Endothelial cell of umbilical vein (primary cell): ENCODE data around the gene GGACT. TPM values are rescaled to one million over a fixed set of nuclear protein-coding genes. Genes with fewer than 3 reads are reported as not detected.
A peak's percentile ranks its signal among the peaks of the same experiment; 100 is the strongest.

Experiments
- BruUV-seq: library from RNA; stranded (reverse); fragments of 400-500 nt; replicated peaks from 2 replicates; lab custom pipeline; 2021; lab: Mats Ljungman, UMichigan
- CTCF ChIA-PET: fragments of 300-600, 350-600 bp; sonication (Branson Sonifier 250); formaldehyde crosslinking; loops from one replicate; lab custom pipeline; 2021; ENCODE audit warnings: antibody characterized with exemption, inconsistent platforms; lab: Charles Lee
- POLR2A ChIA-PET: fragments of 300-600, 350-600 bp; sonication (Branson Sonifier 250); formaldehyde crosslinking; loops from one replicate; lab custom pipeline; 2021; ENCODE audit warnings: antibody characterized with exemption, inconsistent platforms; lab: Charles Lee
- DNase-seq: peaks from one replicate; pipeline ENCODE4 v3.0.0-alpha.2; 2011; ENCODE audit warnings: low read depth, low spot score
- FAIRE-seq: peaks from 2 replicates; lab custom pipeline; 2011; peaks lifted over from hg19 to GRCh38; lab: Jason Lieb, UNC
- H2AFZ ChIP-seq: 2 replicates; pipeline ENCODE4 v1.6.0; 2012; ENCODE audit warnings: low read depth, low read length, control low read depth, inconsistent platforms
- H3K27ac ChIP-seq: 2 replicates; pipeline ENCODE4 v1.5.1; 2011; ENCODE audit warnings: low read depth, mild to moderate bottlenecking, control low read depth, low read length, moderate library complexity; ENCODE audit not compliant: insufficient read depth
- H3K27me3 ChIP-seq, 2 experiments: 2 replicates each; pipeline versions ENCODE4 v1.6.0 to v1.6.1; 2011; ENCODE audit warnings: low read length in 2 of 2, mixed read lengths in 1 of 2; ENCODE audit not compliant: control insufficient read depth in 2 of 2, insufficient read depth in 2 of 2
- H3K36me3 ChIP-seq, 2 experiments: 2 replicates in 1 of 2; 3 replicates in 1 of 2; pipeline ENCODE4 v1.5.1; 2011; ENCODE audit warnings: low read length in 2 of 2, mild to moderate bottlenecking in 1 of 2, moderate library complexity in 1 of 2; ENCODE audit not compliant: control insufficient read depth in 2 of 2, insufficient read depth in 2 of 2; ENCODE audit errors: extremely low read depth in 1 of 2
- H3K4me1 ChIP-seq: 3 replicates; pipeline ENCODE4 v1.5.1; 2011; ENCODE audit warnings: mild to moderate bottlenecking, low read length; ENCODE audit not compliant: control insufficient read depth, insufficient read depth; ENCODE audit errors: extremely low read depth
- H3K4me2 ChIP-seq: 2 replicates; pipeline ENCODE4 v1.6.1; 2011; ENCODE audit warnings: low read length, control low read depth, mixed read lengths; ENCODE audit not compliant: insufficient read depth
- H3K4me3 ChIP-seq, 3 experiments: fragments of 200-600 bp in 1 of 3; sonication (generic), shearing (Covaris generic) in 1 of 3; replicated peaks in 1 of 3; 2 replicates each; pipeline ENCODE4 v1.5.1; 2011 to 2016; ENCODE audit warnings: control low read depth in 3 of 3, low read length in 3 of 3, mild to moderate bottlenecking in 2 of 3, inconsistent platforms in 1 of 3, low read depth in 1 of 3, moderate library complexity in 1 of 3; ENCODE audit not compliant: insufficient read depth in 1 of 3
- H3K79me2 ChIP-seq: 2 replicates; pipeline ENCODE4 v1.6.0; 2012; ENCODE audit warnings: low read length, inconsistent platforms; ENCODE audit not compliant: control insufficient read depth, insufficient read depth
- H3K9ac ChIP-seq: replicated peaks from 2 replicates; pipeline ENCODE3; 2011; ENCODE audit warnings: low read length, control low read depth; ENCODE audit not compliant: insufficient read depth; ENCODE audit errors: extremely low read depth
- H3K9me1 ChIP-seq: replicated peaks from 3 replicates; pipeline ENCODE4 v1.6.0; 2011; ENCODE audit warnings: mild to moderate bottlenecking, low read length; ENCODE audit not compliant: control insufficient read depth, insufficient read depth; ENCODE audit errors: extremely low read depth
- H3K9me3 ChIP-seq: replicated peaks from 2 replicates; pipeline ENCODE4 v1.5.1; 2012; ENCODE audit warnings: low read length, inconsistent platforms; ENCODE audit not compliant: control insufficient read depth, insufficient read depth
- H4K20me1 ChIP-seq: replicated peaks from 2 replicates; pipeline ENCODE3; 2011; ENCODE audit warnings: mild to moderate bottlenecking, low read length; ENCODE audit not compliant: control insufficient read depth, insufficient read depth; ENCODE audit errors: extremely low read depth
- CTCF ChIP-seq, 2 donors: IDR thresholded peaks; 1 replicate in 1 of 2; 2 replicates in 1 of 2; pipeline ENCODE4 v1.5.1; 2011; ENCODE audit warnings: low read length in 2 of 2, mild to moderate bottlenecking in 2 of 2, moderate library complexity in 2 of 2, control low read depth in 1 of 2, inconsistent platforms in 1 of 2, low read depth in 1 of 2; ENCODE audit not compliant: insufficient read depth in 1 of 2; ENCODE audit errors: extremely low read depth in 1 of 2
- EZH2 ChIP-seq: IDR thresholded peaks from 2 replicates; pipeline ENCODE4 v1.6.1; 2012; ENCODE audit warnings: borderline replicate concordance, low read depth, mild to moderate bottlenecking, moderate library complexity, low read length, inconsistent platforms; ENCODE audit not compliant: severe bottlenecking
- FOS ChIP-seq: IDR thresholded peaks from 2 replicates; pipeline ENCODE4 v1.6.1; 2011; ENCODE audit warnings: mild to moderate bottlenecking, low read length, moderate library complexity, borderline replicate concordance; ENCODE audit not compliant: insufficient read depth
- GATA2 ChIP-seq: IDR thresholded peaks from 2 replicates; pipeline ENCODE4 v1.7.0; 2011; ENCODE audit warnings: low read depth, mild to moderate bottlenecking, moderate library complexity, mixed read lengths, low read length; ENCODE audit not compliant: insufficient read length, insufficient read depth
- JUN ChIP-seq: IDR thresholded peaks from 2 replicates; pipeline ENCODE4 v1.6.1; 2011; ENCODE audit warnings: borderline replicate concordance, low read depth; ENCODE audit not compliant: insufficient read length, insufficient read depth
- MYC ChIP-seq: IDR thresholded peaks from one replicate; pipeline ENCODE4 v1.6.1; 2011; ENCODE audit warnings: mild to moderate bottlenecking, low read depth, low read length
- POLR2A ChIP-seq: IDR thresholded peaks from 2 replicates; pipeline ENCODE4 v1.6.1; 2012; ENCODE audit warnings: low read depth, mild to moderate bottlenecking, control low read depth, low read length
- POLR2AphosphoS5 ChIP-seq: IDR thresholded peaks from 2 replicates; pipeline ENCODE4 v1.6.1; 2012; ENCODE audit warnings: low read depth, mild to moderate bottlenecking, control low read depth, low read length, moderate library complexity; ENCODE audit not compliant: insufficient read depth
- dilution Hi-C: fragments of 300-500 bp; cut with MboI; formaldehyde crosslinking; loops from one replicate; pipeline ENCODE4 v1.15.0; 2019; ENCODE audit warnings: low sequenced_read_pairs; ENCODE audit not compliant: extremely low pct_ligation_motif_present
- intact Hi-C: fragments of 100-400 bp; cut with micrococcal nuclease; formaldehyde crosslinking; loops from one replicate; pipeline ENCODE4 v1.10.0; 2022
- polyA plus RNA-seq, 4 experiments: library from polyadenylated mRNA; depleted of rRNA in 3 of 4; stranded (reverse) in 3 of 4; unstranded in 1 of 4; fragments of >200 nt; gene quantifications; 2 replicates each; pipeline versions ENCODE4 v1.2.1 to v1.2.3, GENCODE V29; 2011 to 2012; ENCODE audit warnings: missing spikeins in 1 of 4
- total RNA-seq: library from RNA; stranded (reverse); gene quantifications from 2 replicates; pipeline ENCODE4 v1.2.3, GENCODE V29; 2021
- TF ChIP-seq, protein P1 (sequence below): IDR thresholded peaks from 2 replicates; pipeline ENCODE4 v1.6.1; 2011; ENCODE audit not compliant: insufficient read depth, insufficient read length

GGACT gene
- total and polyA plus RNA-seq, 2 donors (not counting 3 experiments of a cell fraction or from before 2014, with no cell fraction given), result 2.5 to 6.5 TPM

- BruUV-seq, result no TSS peak
- no peaks in the 10 kb centered on the region for H3K9me1 ChIP-seq
- ChIA-PET POLR2A (no interaction called here), CTCF (no interaction called here)
- intact Hi-C loops (no loop called here), dilution Hi-C loops (no loop called here)
- peak; percentile 26 for TF ChIP-seq JUN
- no peak for TF ChIP-seq POLR2A
- no peak overlapping the region for H2AFZ ChIP-seq
- no peak overlapping the region for H3K27ac ChIP-seq
- H3K9ac ChIP-seq, result no peak overlapping the region
- no peak overlapping the region for H3K4me3 ChIP-seq
- no peaks in the 10 kb centered on the region for H3K9me3 ChIP-seq
- H3K4me1 ChIP-seq, result no peaks in the 10 kb centered on the region
- no peaks in the 10 kb centered on the region for H3K27me3 ChIP-seq
- DNase-seq (peak; percentile 33), FAIRE-seq (peak; percentile 85)
- no peak overlapping the region for H3K4me2 ChIP-seq
- H3K36me3 ChIP-seq, result no peaks in the 10 kb centered on the region
- no peaks in the 10 kb centered on the region for H4K20me1 ChIP-seq
- H3K79me2 ChIP-seq, result no peaks in the 10 kb centered on the region
Measured at GRCh38 chr13:100497389-100497788, 91.2 kb downstream of the GGACT start.

- ChIA-PET CTCF (no interaction called here), POLR2A (no interaction called here)
- H3K4me2 ChIP-seq, result no peak overlapping the region
- H3K9me1 ChIP-seq, result no peaks in the 10 kb centered on the region
- H3K27me3 ChIP-seq, result no peaks in the 10 kb centered on the region
- no TSS peak for BruUV-seq
- H3K9ac ChIP-seq, result no peak overlapping the region
- peaks cover 11% of the 10 kb centered on the region for H3K4me1 ChIP-seq
- FAIRE-seq (no peak), DNase-seq (no peak)
- no peaks in the 10 kb centered on the region for H4K20me1 ChIP-seq
- H3K9me3 ChIP-seq, result no peaks in the 10 kb centered on the region
- H3K36me3 ChIP-seq, result no peaks in the 10 kb centered on the region
- intact Hi-C loops (no loop called here), dilution Hi-C loops (no loop called here)
- no peak overlapping the region for H3K4me3 ChIP-seq
- H3K79me2 ChIP-seq, result no peaks in the 10 kb centered on the region
- TF ChIP-seq JUN, result no peak
- no peak for TF ChIP-seq MYC
- TF ChIP-seq, protein P1, sequence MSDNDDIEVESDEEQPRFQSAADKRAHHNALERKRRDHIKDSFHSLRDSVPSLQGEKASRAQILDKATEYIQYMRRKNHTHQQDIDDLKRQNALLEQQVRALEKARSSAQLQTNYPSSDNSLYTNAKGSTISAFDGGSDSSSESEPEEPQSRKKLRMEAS, result no peak
- no peak for TF ChIP-seq POLR2AphosphoS5
- no peak for TF ChIP-seq CTCF (IDR thresholded peaks at IDR 0.05; ENCODE audit: extremely low read depth in 1 of 2, insufficient read depth in 1 of 2, low read depth in 1 of 2, low read length in 2 of 2)
- no peak for TF ChIP-seq POLR2A
- TF ChIP-seq EZH2, result no peak
- no peak for TF ChIP-seq GATA2
- no peak for TF ChIP-seq FOS
- H3K27ac ChIP-seq, result no peak overlapping the region
- no peak overlapping the region for H2AFZ ChIP-seq
Measured at GRCh38 chr13:100495455-100495854, 93.1 kb downstream of the GGACT start.
